Measurements from ENCODE around the gene ZC3H13. TPM values are rescaled to one million over a fixed set of nuclear protein-coding genes. Genes with fewer than 3 reads are reported as not detected.
A peak's percentile ranks its signal among the peaks of the same experiment; 100 is the strongest.

The ZC3H13 gene
- total RNA-seq, 1 donor from 2014 or later: 10.5 TPM

- DNase-seq (ENCODE audit: low read depth) (no peak), FAIRE-seq (no peak)
- no peak for TF ChIP-seq CTCF (IDR thresholded peaks at IDR 0.05; ENCODE audit: insufficient read depth, low read length, severe bottlenecking)
- Histone ChIP-seq H3K36me3 (ENCODE audit: control insufficient read depth, insufficient read depth, low read length) (peaks cover 14% of the 10 kb centered on the region), H3K27me3 (ENCODE audit: control insufficient read depth, insufficient read depth, low read length) (no peaks in the 10 kb centered on the region), H3K4me3 (ENCODE audit: low read depth, low read length) (no peak overlapping the region)
Measured at GRCh38 chr13:45966715-45967114, 85.8 kb downstream of the ZC3H13 start.

- peaks cover 5% of the 10 kb centered on the region for H3K36me3 ChIP-seq (ENCODE audit: control insufficient read depth, insufficient read depth, low read length)
- no peaks in the 10 kb centered on the region for H3K27me3 ChIP-seq (ENCODE audit: control insufficient read depth, insufficient read depth, low read length)
- no peak for DNase-seq (ENCODE audit: low read depth)
- TF ChIP-seq CTCF (IDR thresholded peaks at IDR 0.05; ENCODE audit: insufficient read depth, low read length, severe bottlenecking): no peak
- FAIRE-seq: no peak
- H3K4me3 ChIP-seq (ENCODE audit: low read depth, low read length): no peak overlapping the region
Measured at GRCh38 chr13:45961468-45961867, 91.1 kb downstream of the ZC3H13 start.

- H3K36me3 ChIP-seq (ENCODE audit: control insufficient read depth, insufficient read depth, low read length): peaks cover 3% of the 10 kb centered on the region
- DNase-seq (ENCODE audit: low read depth): no peak
Measured at GRCh38 chr13:45954836-45955800, 97.4 kb downstream of the ZC3H13 start.

GRCh38 chr13:45953082-45953481, 99.5 kb downstream of the ZC3H13 start:
- H3K36me3 ChIP-seq (ENCODE audit: control insufficient read depth, insufficient read depth, low read length): peaks cover 3% of the 10 kb centered on the region
- DNase-seq (ENCODE audit: low read depth) (no peak), FAIRE-seq (no peak)
- no peaks in the 10 kb centered on the region for H3K27me3 ChIP-seq (ENCODE audit: control insufficient read depth, insufficient read depth, low read length)
- H3K4me3 ChIP-seq (ENCODE audit: low read depth, low read length): no peak overlapping the region
- no peak for TF ChIP-seq CTCF (IDR thresholded peaks at IDR 0.05; ENCODE audit: insufficient read depth, low read length, severe bottlenecking)

More at GRCh38 chr13:45954836-45955800, 97.4 kb downstream of the ZC3H13 start:
- no peak for TF ChIP-seq CTCF (IDR thresholded peaks at IDR 0.05; ENCODE audit: insufficient read depth, low read length, severe bottlenecking)
- Histone ChIP-seq H3K27me3 (ENCODE audit: control insufficient read depth, insufficient read depth, low read length) (no peaks in the 10 kb centered on the region), H3K4me3 (ENCODE audit: low read depth, low read length) (no peak overlapping the region)
- FAIRE-seq: no peak

GRCh38 chr13:45951724-45952123, 100.8 kb downstream of the ZC3H13 start:
- H3K4me3 ChIP-seq (ENCODE audit: low read depth, low read length): no peak overlapping the region
- DNase-seq (ENCODE audit: low read depth): peak; percentile 10
- no peak for TF ChIP-seq CTCF (IDR thresholded peaks at IDR 0.05; ENCODE audit: insufficient read depth, low read length, severe bottlenecking)
- no peak for FAIRE-seq
- H3K27me3 ChIP-seq (ENCODE audit: control insufficient read depth, insufficient read depth, low read length): no peaks in the 10 kb centered on the region
- H3K36me3 ChIP-seq (ENCODE audit: control insufficient read depth, insufficient read depth, low read length): no peaks in the 10 kb centered on the region

Measured in bronchial epithelial cell (primary cell).